ENCODE measurements around the gene INF2. TPM values are rescaled to one million over a fixed set of nuclear protein-coding genes. Genes with fewer than 3 reads are reported as not detected.

The INF2 gene
- total and polyA plus RNA-seq, 2 donors (not counting 3 experiments of a cell fraction or from before 2014, with no cell fraction given) = 55.3 to 124 TPM

DNA sequence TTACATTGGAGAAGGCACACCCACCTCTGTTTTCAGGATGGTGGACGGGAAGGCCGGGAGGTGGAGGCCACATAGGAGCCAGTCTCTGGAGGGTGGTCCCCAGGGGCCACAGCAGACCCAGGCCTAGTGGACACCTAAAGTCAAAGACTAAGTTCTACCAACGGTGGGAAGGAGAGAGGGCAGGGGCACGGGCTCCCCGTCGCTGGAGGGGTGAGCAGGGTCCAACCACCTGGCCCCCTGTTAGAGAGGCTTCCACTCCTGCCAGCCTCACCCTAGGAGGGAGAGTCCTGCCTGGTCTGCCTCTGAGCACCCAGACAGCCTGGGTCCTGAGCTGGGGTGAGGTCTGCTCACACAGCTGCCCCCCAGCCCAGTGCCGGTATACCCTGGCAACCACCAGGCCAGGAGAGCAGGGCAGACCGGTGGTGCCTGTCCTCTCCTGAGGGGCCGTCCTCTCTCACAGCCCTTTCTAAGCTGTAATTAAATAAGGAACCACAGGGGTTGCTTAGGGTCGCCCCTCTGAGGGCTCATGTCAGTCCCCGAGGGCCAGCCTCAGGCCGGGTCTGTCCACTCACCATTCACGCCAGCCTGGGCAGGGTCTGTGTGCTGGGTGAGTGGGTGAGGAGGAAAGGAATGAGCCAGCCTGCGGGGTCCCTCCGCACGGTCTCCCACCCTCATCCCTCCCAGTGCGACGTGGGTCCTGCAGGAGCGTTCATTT is 2.3 kb downstream of the INF2 start:
- POLR2A ChIA-PET = no interaction called here
- H3K4me2 ChIP-seq (ENCODE audit: insufficient read depth, low read length) = peak overlapping the region; percentile 85
- DNase-seq (ENCODE audit: low read depth, low spot score) (no peak), FAIRE-seq (no peak)
- H3K36me3 ChIP-seq (ENCODE audit: control insufficient read depth in 2 of 2, extremely low read depth in 1 of 2, insufficient read depth in 2 of 2, low read length in 2 of 2) = peaks cover 2 to 5% of the 10 kb centered on the region in 2 experiments
- intact Hi-C loops (cut with micrococcal nuclease) (no loop called here), dilution Hi-C loops (cut with MboI; ENCODE audit: extremely low pct_ligation_motif_present, low sequenced_read_pairs) (no loop called here)
- H3K27me3 ChIP-seq (ENCODE audit: control insufficient read depth in 2 of 2, insufficient read depth in 2 of 2, low read length in 2 of 2) = no peaks in the 10 kb centered on the region
- CTCF ChIA-PET = interaction anchor here (1.0 to 2.4 kb wide), 4 partner anchors 11 to 30 kb away, joined by 5 to 11 read pairs (median 6); no protein-coding TSS in a partner anchor
- H3K27ac ChIP-seq (ENCODE audit: insufficient read depth, low read depth, low read length) = peak overlapping the region; percentile 8
- H3K9me3 ChIP-seq (replicated peaks; ENCODE audit: control insufficient read depth, insufficient read depth, low read length) = no peaks in the 10 kb centered on the region
- no peaks in the 10 kb centered on the region for H4K20me1 ChIP-seq (replicated peaks; ENCODE audit: control insufficient read depth, extremely low read depth, insufficient read depth, low read length)
- no peak overlapping the region for H3K9ac ChIP-seq (replicated peaks; ENCODE audit: extremely low read depth, insufficient read depth, low read length)
- no peak overlapping the region for H3K4me3 ChIP-seq (replicated peaks in 1 of 3; ENCODE audit: insufficient read depth in 1 of 3, low read depth in 1 of 3, low read length in 3 of 3)
- BruUV-seq (replicated peaks) = no TSS peak
- peaks cover 71% of the 10 kb centered on the region for H3K79me2 ChIP-seq (ENCODE audit: control insufficient read depth, insufficient read depth, low read length)
- no peak for TF ChIP-seq POLR2A (IDR thresholded peaks at IDR 0.05; ENCODE audit: low read depth, low read length)
- TF ChIP-seq GATA2 (IDR thresholded peaks at IDR 0.05; ENCODE audit: insufficient read depth, insufficient read length, low read depth, low read length) = no peak
- TF ChIP-seq, protein P1, sequence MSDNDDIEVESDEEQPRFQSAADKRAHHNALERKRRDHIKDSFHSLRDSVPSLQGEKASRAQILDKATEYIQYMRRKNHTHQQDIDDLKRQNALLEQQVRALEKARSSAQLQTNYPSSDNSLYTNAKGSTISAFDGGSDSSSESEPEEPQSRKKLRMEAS (IDR thresholded peaks at IDR 0.05; ENCODE audit: insufficient read depth, insufficient read length) = no peak
- TF ChIP-seq JUN (IDR thresholded peaks at IDR 0.05; ENCODE audit: borderline replicate concordance, insufficient read depth, insufficient read length, low read depth) = no peak
- no peak for TF ChIP-seq FOS (IDR thresholded peaks at IDR 0.05; ENCODE audit: borderline replicate concordance, insufficient read depth, low read length)
- TF ChIP-seq, protein P2, sequence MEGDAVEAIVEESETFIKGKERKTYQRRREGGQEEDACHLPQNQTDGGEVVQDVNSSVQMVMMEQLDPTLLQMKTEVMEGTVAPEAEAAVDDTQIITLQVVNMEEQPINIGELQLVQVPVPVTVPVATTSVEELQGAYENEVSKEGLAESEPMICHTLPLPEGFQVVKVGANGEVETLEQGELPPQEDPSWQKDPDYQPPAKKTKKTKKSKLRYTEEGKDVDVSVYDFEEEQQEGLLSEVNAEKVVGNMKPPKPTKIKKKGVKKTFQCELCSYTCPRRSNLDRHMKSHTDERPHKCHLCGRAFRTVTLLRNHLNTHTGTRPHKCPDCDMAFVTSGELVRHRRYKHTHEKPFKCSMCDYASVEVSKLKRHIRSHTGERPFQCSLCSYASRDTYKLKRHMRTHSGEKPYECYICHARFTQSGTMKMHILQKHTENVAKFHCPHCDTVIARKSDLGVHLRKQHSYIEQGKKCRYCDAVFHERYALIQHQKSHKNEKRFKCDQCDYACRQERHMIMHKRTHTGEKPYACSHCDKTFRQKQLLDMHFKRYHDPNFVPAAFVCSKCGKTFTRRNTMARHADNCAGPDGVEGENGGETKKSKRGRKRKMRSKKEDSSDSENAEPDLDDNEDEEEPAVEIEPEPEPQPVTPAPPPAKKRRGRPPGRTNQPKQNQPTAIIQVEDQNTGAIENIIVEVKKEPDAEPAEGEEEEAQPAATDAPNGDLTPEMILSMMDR (IDR thresholded peaks at IDR 0.05; ENCODE audit: extremely low read depth in 1 of 2, insufficient read depth in 1 of 2, low read depth in 1 of 2, low read length in 2 of 2) = no peak
- no peak for TF ChIP-seq EZH2 (IDR thresholded peaks at IDR 0.05; ENCODE audit: borderline replicate concordance, low read depth, low read length, severe bottlenecking)
- TF ChIP-seq MYC (IDR thresholded peaks at IDR 0.05; ENCODE audit: low read depth, low read length) = no peak
- no peak for TF ChIP-seq POLR2AphosphoS5 (IDR thresholded peaks at IDR 0.05; ENCODE audit: insufficient read depth, low read depth, low read length)
- no peak overlapping the region for H2AFZ ChIP-seq (ENCODE audit: low read depth, low read length)
- no peaks in the 10 kb centered on the region for H3K9me1 ChIP-seq (replicated peaks; ENCODE audit: control insufficient read depth, extremely low read depth, insufficient read depth, low read length)
- H3K4me1 ChIP-seq (ENCODE audit: control insufficient read depth, extremely low read depth, insufficient read depth, low read length) = peaks cover 41% of the 10 kb centered on the region

Data from endothelial cell of umbilical vein (primary cell).